ENCODE results near the gene CTRB2.

CTRB2 gene

DNA sequence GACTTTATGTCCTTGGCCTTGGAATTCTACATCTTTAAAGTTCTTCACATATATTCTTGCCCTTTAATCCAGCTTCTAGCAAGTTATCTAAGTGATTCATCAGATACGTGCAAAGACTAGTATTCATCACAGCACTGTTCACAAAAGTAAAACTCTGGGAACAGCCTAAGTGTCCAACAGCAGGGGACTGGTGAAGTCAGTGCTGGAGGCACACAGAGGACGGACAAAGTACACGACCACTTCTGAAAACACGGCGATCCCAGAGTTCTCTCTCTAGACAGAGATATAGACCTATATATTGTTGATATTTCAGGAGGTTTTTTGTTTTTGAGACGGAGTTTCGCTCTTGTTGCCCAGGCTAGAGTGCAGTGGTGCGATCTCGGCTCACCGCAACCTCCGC lies 24.6 kb upstream of the CTRB2 start:
- in situ Hi-C loops (cut with HindIII; ENCODE audit: low sequenced_read_pairs) = loop anchor here (25.0 kb wide), 1 partner anchor 156 kb away; no protein-coding TSS in a partner anchor
- DNase-seq (ENCODE audit: low read depth, low spot score) = no peak
- H3K4me3 ChIP-seq (ENCODE audit: low read depth, low read length) = no peak overlapping the region
- no peak for TF ChIP-seq CTCF (IDR thresholded peaks at IDR 0.05; ENCODE audit: low read depth, low read length)

DNA sequence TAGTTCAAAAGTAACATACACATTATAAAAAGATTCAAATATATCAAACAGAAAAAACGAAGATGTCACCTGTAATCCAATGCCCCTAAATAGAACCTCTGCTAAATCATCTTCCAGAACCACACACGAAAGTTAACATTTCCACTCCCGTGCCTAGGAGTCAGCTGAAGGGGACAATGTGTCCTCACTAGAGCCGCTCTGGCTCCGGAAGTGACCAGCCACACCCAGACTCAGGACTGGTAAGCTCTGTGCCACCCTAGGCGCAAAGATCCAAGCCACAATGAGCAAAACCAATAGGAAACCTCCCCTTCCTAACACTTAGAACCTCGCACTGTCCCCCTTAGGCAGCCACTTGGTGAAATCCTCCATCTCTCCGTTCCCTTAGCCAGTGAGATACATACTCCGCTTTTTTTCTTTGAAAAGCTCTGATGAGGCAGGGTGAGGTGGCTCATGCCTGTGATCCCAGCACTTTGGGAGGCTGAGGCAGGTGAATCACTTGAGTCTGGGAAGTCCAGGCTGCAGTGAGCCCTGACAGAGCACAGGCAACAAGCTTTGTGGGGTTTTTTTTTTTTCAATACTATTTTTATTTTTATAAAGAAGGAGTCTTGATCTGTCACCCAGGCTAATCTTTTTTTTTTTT lies 23.6 kb upstream of the CTRB2 start:
- no peak for DNase-seq (ENCODE audit: low read depth, low spot score)
- H3K4me3 ChIP-seq (ENCODE audit: low read depth, low read length) = no peak overlapping the region
- in situ Hi-C loops (cut with HindIII; ENCODE audit: low sequenced_read_pairs) = loop anchor here (25.0 kb wide), 1 partner anchor 157 kb away; no protein-coding TSS in a partner anchor
- no peak for TF ChIP-seq CTCF (IDR thresholded peaks at IDR 0.05; ENCODE audit: low read depth, low read length)

GRCh38 chr16:75229172-75230031 lies 22.4 kb upstream of the CTRB2 start:
- no peak overlapping the region for H3K4me3 ChIP-seq (ENCODE audit: low read depth, low read length)

DNA sequence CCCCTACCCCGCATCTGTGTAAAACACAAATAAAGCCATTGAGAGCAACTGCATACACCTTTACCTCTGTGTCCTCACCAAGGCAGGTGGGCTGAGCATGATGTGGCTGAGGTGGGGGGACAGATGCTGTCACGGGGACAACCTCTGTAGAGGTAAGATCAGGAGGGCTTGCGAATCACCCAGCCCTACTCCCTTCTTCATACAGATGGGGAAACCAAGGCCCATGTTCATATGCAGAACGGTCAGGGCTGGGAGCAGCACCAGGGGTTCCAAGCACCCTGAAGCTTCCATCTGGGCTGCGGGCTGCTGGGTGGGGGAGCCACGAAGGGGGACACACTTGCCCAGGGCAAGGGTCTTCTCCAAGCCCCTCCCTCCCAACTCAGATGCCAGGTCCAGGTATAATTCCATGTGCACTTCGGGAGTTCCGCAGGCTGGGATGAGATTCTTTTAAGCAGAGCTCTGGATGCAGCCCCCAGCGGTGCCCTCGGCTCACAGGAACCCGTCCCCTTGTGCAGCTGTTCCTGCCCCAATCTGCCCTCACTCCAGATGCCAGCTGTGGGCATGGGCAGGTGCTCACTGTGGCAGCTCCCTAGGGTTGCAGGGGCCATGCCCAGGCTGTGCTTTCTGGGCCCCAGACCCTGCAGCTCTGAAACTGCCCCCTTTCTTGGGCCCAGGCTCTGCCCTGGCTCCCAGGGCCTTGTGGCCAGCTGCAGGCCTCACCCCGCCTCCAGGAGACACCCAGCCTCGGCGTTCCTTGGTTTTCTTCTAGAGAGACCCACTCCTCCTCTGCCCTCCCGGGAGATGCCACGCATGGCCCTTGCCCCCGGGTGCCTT lies 21.4 kb upstream of the CTRB2 start:
- DNase-seq (ENCODE audit: low read depth, low spot score) = no peak
- no peak overlapping the region for H3K4me3 ChIP-seq (ENCODE audit: low read depth, low read length)
- TF ChIP-seq CTCF (IDR thresholded peaks at IDR 0.05; ENCODE audit: low read depth, low read length) = no peak
- in situ Hi-C loops (cut with HindIII; ENCODE audit: low sequenced_read_pairs) = loop anchor here (25.0 kb wide), 1 partner anchor 159 kb away; no protein-coding TSS in a partner anchor

More at GRCh38 chr16:75229172-75230031, 22.4 kb upstream of the CTRB2 start:
- in situ Hi-C loops (cut with HindIII; ENCODE audit: low sequenced_read_pairs) = loop anchor here (25.0 kb wide), 1 partner anchor 158 kb away; no protein-coding TSS in a partner anchor
- DNase-seq (ENCODE audit: low read depth, low spot score) = no peak
- TF ChIP-seq CTCF (IDR thresholded peaks at IDR 0.05; ENCODE audit: low read depth, low read length) = no peak

DNA sequence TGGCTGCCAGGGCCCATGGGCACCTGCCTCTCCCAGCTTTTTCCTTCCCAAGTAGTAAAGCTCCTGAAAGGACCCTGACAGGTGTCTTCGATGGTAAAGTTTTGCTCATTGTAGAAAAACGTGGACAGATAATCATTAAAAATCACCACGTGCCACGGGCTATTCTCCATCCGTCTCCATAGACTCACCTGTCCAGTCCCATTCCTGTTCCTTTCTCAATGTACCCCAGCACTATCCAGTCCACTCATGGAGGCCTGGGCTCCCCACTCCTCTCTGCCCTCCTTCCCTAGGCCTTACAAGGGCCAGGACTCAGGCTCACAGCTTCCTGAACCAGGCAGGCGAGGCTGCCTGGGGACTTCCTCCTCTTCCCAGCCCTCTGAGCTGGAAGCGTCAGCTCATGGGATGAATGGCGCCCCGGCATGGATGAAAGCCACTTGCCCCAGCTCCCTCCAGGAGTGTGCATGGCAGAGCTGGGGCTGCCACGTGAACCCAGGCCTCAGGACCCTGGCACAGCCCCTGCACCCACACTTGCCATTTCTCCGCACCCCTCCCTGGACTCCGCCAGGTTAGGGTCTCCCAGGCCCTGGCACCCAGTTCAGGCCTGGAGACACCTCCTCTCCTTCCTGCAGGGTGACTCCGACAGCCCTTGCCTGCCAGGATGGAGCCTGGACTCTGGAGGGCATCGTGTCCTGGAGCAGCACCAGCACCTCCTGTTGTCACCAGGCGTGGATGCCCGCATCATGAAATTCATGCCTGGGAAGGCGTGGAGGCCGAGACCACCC lies 20.6 kb upstream of the CTRB2 start:
- H3K4me3 ChIP-seq (ENCODE audit: low read depth, low read length) = no peak overlapping the region
- no peak for DNase-seq (ENCODE audit: low read depth, low spot score)
- in situ Hi-C loops (cut with HindIII; ENCODE audit: low sequenced_read_pairs) = loop anchor here (25.0 kb wide), 1 partner anchor 160 kb away; no protein-coding TSS in a partner anchor
- TF ChIP-seq CTCF (IDR thresholded peaks at IDR 0.05; ENCODE audit: low read depth, low read length) = no peak
